Large intestine (tissue), 3 donors: ENCODE data around the gene RNU1-3. TPM values are rescaled to one million over a fixed set of nuclear protein-coding genes. Genes with fewer than 3 reads are reported as not detected.
"Not testable (repeated sequence)": the region's sequence is repeated elsewhere in the genome, so short reads cannot be mapped to it uniquely, and the experiment has no call there.

ENCODE experiments used
- DNase-seq, 2 donors: peaks; one replicate each; pipeline versions ENCODE4 v3.0.0 to v3.0.0-alpha.2; 2013
- H3K27ac ChIP-seq: one replicate; pipeline ENCODE4 v1.5.1; 2013; ENCODE audit warnings: low read length
- H3K27me3 ChIP-seq: 2 replicates; pipeline ENCODE4 v1.6.1; 2013; ENCODE audit warnings: low read length; ENCODE audit not compliant: control insufficient read depth, insufficient read depth
- H3K36me3 ChIP-seq: 2 replicates; pipeline ENCODE4 v1.6.1; 2013; ENCODE audit warnings: low read length; ENCODE audit not compliant: control insufficient read depth, insufficient read depth
- H3K4me1 ChIP-seq: one replicate; pipeline ENCODE4 v1.6.1; 2013; ENCODE audit warnings: low read length; ENCODE audit not compliant: control insufficient read depth, insufficient read depth
- H3K4me3 ChIP-seq: one replicate; pipeline ENCODE4 v1.5.1; 2013; ENCODE audit warnings: low read length
- H3K9me3 ChIP-seq: one replicate; pipeline ENCODE4 v1.6.1; 2013; ENCODE audit warnings: mild to moderate bottlenecking, low read depth, low read length, moderate library complexity; ENCODE audit not compliant: control insufficient read depth
- WGBS: methylation state at CpG from one replicate; pipeline ENCODE4 v1.1.5; 2013; ENCODE audit warnings: low lambda C conversion rate; ENCODE audit not compliant: insufficient coverage; 5-methylcytosine and 5-hydroxymethylcytosine counted together
- polyA plus RNA-seq: library from polyadenylated mRNA; unstranded; fragments of 120-200 nt; gene quantifications from one replicate; pipeline ENCODE4 v1.2.1, GENCODE V29; 2013

The RNU1-3 gene
- polyA plus RNA-seq, 1 donor, result 3.2 TPM

DNA sequence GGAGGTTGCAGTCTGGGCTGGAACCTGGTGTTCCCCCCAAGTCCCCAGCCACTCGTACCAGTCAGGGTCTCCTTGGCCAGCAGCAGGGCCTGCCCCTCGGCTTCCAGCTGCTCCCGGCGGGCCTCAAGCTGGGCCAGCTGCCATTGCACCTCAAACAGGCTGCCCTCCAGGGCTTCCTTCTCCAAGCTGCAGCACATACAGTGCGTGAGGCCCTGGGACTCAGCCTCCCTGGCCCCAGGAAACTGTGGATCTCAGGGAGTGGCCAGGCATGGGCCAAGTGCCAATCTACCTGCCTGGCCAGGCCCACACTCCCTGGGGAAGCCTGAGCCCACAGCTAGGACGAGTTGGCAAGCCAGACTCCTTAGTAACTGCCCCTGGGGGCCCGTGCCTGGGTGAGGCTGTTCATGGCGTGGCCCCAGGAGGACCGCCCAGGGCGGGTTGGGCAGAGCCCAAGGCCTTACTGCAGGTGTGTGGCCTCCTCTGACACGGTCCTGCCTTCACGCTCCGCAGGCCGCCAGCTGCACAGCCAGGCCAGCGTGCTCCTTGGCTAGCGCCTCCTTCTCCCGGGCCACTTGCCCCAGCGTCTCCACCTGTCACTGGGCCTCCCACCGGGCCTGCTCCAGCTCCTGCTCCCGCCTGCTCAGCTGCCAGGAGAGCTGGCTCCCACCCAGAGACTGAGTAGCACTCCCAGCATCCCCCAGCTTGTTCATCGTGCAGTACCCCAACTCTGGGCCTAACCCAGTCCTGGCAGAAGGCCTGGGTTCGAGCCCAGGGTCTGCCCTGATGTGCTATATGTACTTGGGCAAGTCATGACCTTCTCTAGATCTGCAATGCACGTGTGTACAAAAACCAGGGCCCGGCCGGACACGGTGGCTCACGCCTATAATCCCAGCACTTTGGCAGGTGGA is 42.7 kb downstream of the RNU1-3 start:
- not testable (repeated sequence) for H3K27ac ChIP-seq, H3K4me3 ChIP-seq, DNase-seq, H3K9me3 ChIP-seq, H3K27me3 ChIP-seq, H3K4me1 ChIP-seq
- peaks cover 64% of the 10 kb centered on the region for H3K36me3 ChIP-seq
- 84% methylated on average over 6 of the region's 27 CpGs for WGBS

DNA sequence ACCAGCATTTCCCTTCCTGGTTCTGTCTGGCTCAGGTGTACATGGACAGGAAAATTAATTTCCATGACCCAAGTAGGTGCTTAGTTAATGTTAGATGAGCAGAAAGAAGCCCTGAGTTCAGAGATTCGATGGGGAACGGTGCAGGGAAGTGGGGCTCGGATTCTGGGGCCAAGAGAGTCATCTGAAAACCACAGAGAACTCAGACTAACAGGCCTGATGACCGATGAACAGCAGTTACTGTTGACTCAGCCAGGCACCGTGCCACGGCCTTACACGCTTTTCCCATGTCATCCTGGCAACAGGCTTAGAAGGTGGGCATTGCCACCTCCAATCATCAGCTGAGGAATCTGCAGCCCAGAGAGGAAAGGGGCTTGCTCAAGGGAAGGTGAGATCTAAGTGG is 43.4 kb downstream of the RNU1-3 start:
- not testable (repeated sequence) for H3K4me3 ChIP-seq, H3K4me1 ChIP-seq, H3K9me3 ChIP-seq, H3K27me3 ChIP-seq, H3K27ac ChIP-seq, DNase-seq
- 91% methylated on average over 4 of the region's 7 CpGs for WGBS
- peaks cover 62% of the 10 kb centered on the region for H3K36me3 ChIP-seq

- not testable (repeated sequence) for DNase-seq
- WGBS, result 100% methylated on average over 1 of the region's 9 CpGs
- peaks cover 60% of the 10 kb centered on the region for H3K36me3 ChIP-seq
Measured at GRCh38 chr1:16621681-16622315, 45.0 kb downstream of the RNU1-3 start.

GRCh38 chr1:16621300-16621658 is 45.5 kb downstream of the RNU1-3 start:
- Histone ChIP-seq H3K27me3 (no peaks in the 10 kb centered on the region), H3K36me3 (peaks cover 56% of the 10 kb centered on the region), H3K4me1 (no peaks in the 10 kb centered on the region), H3K9me3 (peaks cover 4% of the 10 kb centered on the region), H3K4me3 (no peak overlapping the region), H3K27ac (no peak overlapping the region)
- DNase-seq, result no peak
- 93% methylated on average over 2 of the region's 2 CpGs for WGBS

More at GRCh38 chr1:16621681-16622315, 45.0 kb downstream of the RNU1-3 start:
- not testable (repeated sequence) for H3K27ac ChIP-seq, H3K27me3 ChIP-seq, H3K4me3 ChIP-seq, H3K4me1 ChIP-seq, H3K9me3 ChIP-seq

- not testable (repeated sequence) for H3K4me1 ChIP-seq, H3K27me3 ChIP-seq, H3K4me3 ChIP-seq, DNase-seq, H3K27ac ChIP-seq, H3K9me3 ChIP-seq
- peaks cover 45% of the 10 kb centered on the region for H3K36me3 ChIP-seq
- WGBS, result 100% methylated on average over 2 of the region's 21 CpGs
Measured at GRCh38 chr1:16619803-16620501, 46.8 kb downstream of the RNU1-3 start.

- H3K27me3 ChIP-seq, result no peaks in the 10 kb centered on the region
- 83% methylated on average over 8 of the region's 15 CpGs for WGBS
- H3K4me1 ChIP-seq, result peaks cover 3% of the 10 kb centered on the region
- no peak overlapping the region for H3K4me3 ChIP-seq
- no peak for DNase-seq
- peaks cover 34% of the 10 kb centered on the region for H3K36me3 ChIP-seq
- H3K9me3 ChIP-seq, result no peaks in the 10 kb centered on the region
- no peak overlapping the region for H3K27ac ChIP-seq
Measured at GRCh38 chr1:16618719-16619118, 48.0 kb downstream of the RNU1-3 start.

GRCh38 chr1:16617778-16618580 is 48.8 kb downstream of the RNU1-3 start:
- 76% methylated on average over 7 of the region's 7 CpGs for WGBS
- Histone ChIP-seq H3K27me3 (no peaks in the 10 kb centered on the region), H3K36me3 (peaks cover 28% of the 10 kb centered on the region), H3K9me3 (no peaks in the 10 kb centered on the region), H3K4me1 (peaks cover 5% of the 10 kb centered on the region), H3K27ac (no peak overlapping the region), H3K4me3 (no peak overlapping the region)
- DNase-seq, result no peak

GRCh38 chr1:16617114-16617631 is 49.6 kb downstream of the RNU1-3 start:
- Histone ChIP-seq H3K27ac (no peak overlapping the region), H3K4me1 (peaks cover 6% of the 10 kb centered on the region), H3K27me3 (no peaks in the 10 kb centered on the region), H3K9me3 (no peaks in the 10 kb centered on the region), H3K4me3 (no peak overlapping the region), H3K36me3 (peaks cover 22% of the 10 kb centered on the region)
- no peak for DNase-seq
- 91% methylated on average over 14 of the region's 20 CpGs for WGBS
